Astrocyte (in vitro differentiated cells and primary cell): ENCODE measurements around the gene MKRN2.

Experiments
- CTCF ChIP-seq: IDR thresholded peaks from 2 replicates; pipeline ENCODE4 v1.5.1; 2011; ENCODE audit warnings: low read depth, mild to moderate bottlenecking, inconsistent platforms, low read length, moderate library complexity; ENCODE audit not compliant: insufficient read depth
- EZH2 ChIP-seq: IDR thresholded peaks from 2 replicates; pipeline ENCODE4 v1.6.1; 2012; ENCODE audit warnings: mild to moderate bottlenecking, low read length, inconsistent platforms; ENCODE audit not compliant: insufficient read depth

GRCh38 chr3:12579905-12580304, 23.0 kb downstream of the MKRN2 start:
- TF ChIP-seq CTCF (no peak), EZH2 (no peak)
